ENCODE data around the gene CTNND2. TPM values are rescaled to one million over a fixed set of nuclear protein-coding genes. Genes with fewer than 3 reads are reported as not detected.

CTNND2 gene
- total and polyA plus RNA-seq, 10 of the 15 experiments (the other 5 are each of a cell fraction or from before 2014, with no cell fraction given): 0.02 to 0.16 (median 0.04) TPM; not detected in 7

DNA sequence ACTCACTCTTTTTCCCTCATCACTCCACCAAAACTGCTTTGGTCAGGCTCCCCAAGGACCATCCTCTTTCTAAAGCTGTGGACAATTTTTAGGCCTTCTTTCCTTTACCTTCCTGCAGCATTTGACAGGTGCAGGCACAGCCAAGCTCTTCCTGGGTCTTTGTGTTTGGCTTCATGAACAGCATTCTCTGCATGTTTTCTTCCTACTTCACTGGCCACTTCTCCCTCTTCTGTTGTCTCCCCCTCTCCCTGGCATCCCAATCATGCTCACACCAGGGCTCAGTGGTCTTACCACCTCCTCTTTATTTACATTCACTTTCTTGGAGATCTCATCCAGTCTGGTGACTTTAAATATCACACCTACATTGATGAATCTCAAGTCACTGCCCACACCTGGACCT lies 51.1 kb downstream of the CTNND2 start:
- Histone ChIP-seq H3K27me3 (replicated peaks in 1 of 2; ENCODE audit: control insufficient read depth in 2 of 2, insufficient read depth in 2 of 2, low read length in 1 of 2) (no peaks in the 10 kb centered on the region), H3K9ac (ENCODE audit: control insufficient read depth, insufficient read depth, low read length) (no peak overlapping the region), H3K79me2 (ENCODE audit: control insufficient read depth, insufficient read depth, low read length) (no peaks in the 10 kb centered on the region), H4K20me1 (ENCODE audit: control insufficient read depth, insufficient read depth) (no peaks in the 10 kb centered on the region), H3K4me3 (no peak overlapping the region), H3K4me1 (ENCODE audit: control insufficient read depth, insufficient read depth, low read length) (no peaks in the 10 kb centered on the region), H3K4me2 (ENCODE audit: control insufficient read depth, insufficient read depth) (no peak overlapping the region), H2AFZ (ENCODE audit: control insufficient read depth, low read depth, low read length) (no peak overlapping the region), H3K36me3 (ENCODE audit: control insufficient read depth in 2 of 2, insufficient read depth in 2 of 2, low read length in 1 of 2) (no peaks in the 10 kb centered on the region), H3K9me3 (replicated peaks; ENCODE audit: control insufficient read depth, insufficient read depth, low read length) (no peaks in the 10 kb centered on the region), H3K27ac (ENCODE audit: control insufficient read depth, insufficient read depth) (no peak overlapping the region)
- ATAC-seq (no peak), DNase-seq (ENCODE audit: low read depth, low spot score) (no peak), FAIRE-seq (no peak)
- in situ Hi-C loops (cut with MboI): no loop called here
- TF ChIP-seq, protein P1, sequence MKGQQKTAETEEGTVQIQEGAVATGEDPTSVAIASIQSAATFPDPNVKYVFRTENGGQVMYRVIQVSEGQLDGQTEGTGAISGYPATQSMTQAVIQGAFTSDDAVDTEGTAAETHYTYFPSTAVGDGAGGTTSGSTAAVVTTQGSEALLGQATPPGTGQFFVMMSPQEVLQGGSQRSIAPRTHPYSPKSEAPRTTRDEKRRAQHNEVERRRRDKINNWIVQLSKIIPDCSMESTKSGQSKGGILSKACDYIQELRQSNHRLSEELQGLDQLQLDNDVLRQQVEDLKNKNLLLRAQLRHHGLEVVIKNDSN (IDR thresholded peaks at IDR 0.05; ENCODE audit: borderline replicate concordance, extremely low read length, insufficient read depth, low read depth, low read length): no peak
- ChIA-PET POLR2A (no interaction called here), RAD21 (ENCODE audit: unreplicated experiment) (no interaction called here), CTCF (no interaction called here), SMC1A (ENCODE audit: uncharacterized antibody, unreplicated experiment) (no interaction called here)
- no TSS peak for BruUV-seq (replicated peaks)
- intact Hi-C loops (cut with micrococcal nuclease; ENCODE audit: unreplicated experiment): no loop called here

DNA sequence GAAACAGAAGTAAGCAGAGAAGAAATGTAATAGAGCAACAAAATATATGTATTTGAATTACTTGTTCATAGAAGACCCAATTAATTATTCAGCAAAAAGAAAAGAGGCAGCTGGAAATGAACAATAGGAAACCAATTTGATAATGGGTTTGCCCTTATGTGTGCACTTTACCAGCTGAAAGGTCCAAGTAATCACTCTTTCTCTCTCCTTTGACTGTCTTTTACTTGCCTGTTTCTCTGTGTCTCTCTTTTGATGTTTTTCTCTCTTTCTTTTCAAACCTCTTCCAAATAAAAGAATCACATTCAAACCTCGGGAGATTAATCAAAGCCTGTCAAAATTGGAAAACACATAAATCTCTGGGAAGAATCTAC lies 51.5 kb downstream of the CTNND2 start:
- H3K9ac ChIP-seq (ENCODE audit: control insufficient read depth, insufficient read depth, low read length): no peak overlapping the region
- in situ Hi-C loops (cut with MboI) (no loop called here), intact Hi-C loops (cut with micrococcal nuclease; ENCODE audit: unreplicated experiment) (no loop called here)
- H2AFZ ChIP-seq (ENCODE audit: control insufficient read depth, low read depth, low read length): no peak overlapping the region
- BruUV-seq (replicated peaks): no TSS peak
- no peak for FAIRE-seq
- DNase-seq (ENCODE audit: low read depth, low spot score): no peak
- H3K9me3 ChIP-seq (replicated peaks; ENCODE audit: control insufficient read depth, insufficient read depth, low read length): no peaks in the 10 kb centered on the region
- ChIA-PET RAD21 (ENCODE audit: unreplicated experiment) (no interaction called here), POLR2A (no interaction called here), CTCF (no interaction called here), SMC1A (ENCODE audit: uncharacterized antibody, unreplicated experiment) (no interaction called here)
- H3K36me3 ChIP-seq (ENCODE audit: control insufficient read depth in 2 of 2, insufficient read depth in 2 of 2, low read length in 1 of 2): no peaks in the 10 kb centered on the region
- H3K27ac ChIP-seq (ENCODE audit: control insufficient read depth, insufficient read depth): no peak overlapping the region
- no peaks in the 10 kb centered on the region for H4K20me1 ChIP-seq (ENCODE audit: control insufficient read depth, insufficient read depth)
- 0% methylated on average over 1 of the region's 1 CpG for WGBS (ENCODE audit: insufficient coverage, insufficient replicate concordance, low lambda C conversion rate, missing lambda C conversion rate)
- no peak for ATAC-seq
- H3K27me3 ChIP-seq (replicated peaks in 1 of 2; ENCODE audit: control insufficient read depth in 2 of 2, insufficient read depth in 2 of 2, low read length in 1 of 2): no peaks in the 10 kb centered on the region
- H3K4me1 ChIP-seq (ENCODE audit: control insufficient read depth, insufficient read depth, low read length): no peaks in the 10 kb centered on the region
- no peaks in the 10 kb centered on the region for H3K79me2 ChIP-seq (ENCODE audit: control insufficient read depth, insufficient read depth, low read length)
- no peak overlapping the region for H3K4me3 ChIP-seq
- no peak overlapping the region for H3K4me2 ChIP-seq (ENCODE audit: control insufficient read depth, insufficient read depth)
- TF ChIP-seq, protein P2, sequence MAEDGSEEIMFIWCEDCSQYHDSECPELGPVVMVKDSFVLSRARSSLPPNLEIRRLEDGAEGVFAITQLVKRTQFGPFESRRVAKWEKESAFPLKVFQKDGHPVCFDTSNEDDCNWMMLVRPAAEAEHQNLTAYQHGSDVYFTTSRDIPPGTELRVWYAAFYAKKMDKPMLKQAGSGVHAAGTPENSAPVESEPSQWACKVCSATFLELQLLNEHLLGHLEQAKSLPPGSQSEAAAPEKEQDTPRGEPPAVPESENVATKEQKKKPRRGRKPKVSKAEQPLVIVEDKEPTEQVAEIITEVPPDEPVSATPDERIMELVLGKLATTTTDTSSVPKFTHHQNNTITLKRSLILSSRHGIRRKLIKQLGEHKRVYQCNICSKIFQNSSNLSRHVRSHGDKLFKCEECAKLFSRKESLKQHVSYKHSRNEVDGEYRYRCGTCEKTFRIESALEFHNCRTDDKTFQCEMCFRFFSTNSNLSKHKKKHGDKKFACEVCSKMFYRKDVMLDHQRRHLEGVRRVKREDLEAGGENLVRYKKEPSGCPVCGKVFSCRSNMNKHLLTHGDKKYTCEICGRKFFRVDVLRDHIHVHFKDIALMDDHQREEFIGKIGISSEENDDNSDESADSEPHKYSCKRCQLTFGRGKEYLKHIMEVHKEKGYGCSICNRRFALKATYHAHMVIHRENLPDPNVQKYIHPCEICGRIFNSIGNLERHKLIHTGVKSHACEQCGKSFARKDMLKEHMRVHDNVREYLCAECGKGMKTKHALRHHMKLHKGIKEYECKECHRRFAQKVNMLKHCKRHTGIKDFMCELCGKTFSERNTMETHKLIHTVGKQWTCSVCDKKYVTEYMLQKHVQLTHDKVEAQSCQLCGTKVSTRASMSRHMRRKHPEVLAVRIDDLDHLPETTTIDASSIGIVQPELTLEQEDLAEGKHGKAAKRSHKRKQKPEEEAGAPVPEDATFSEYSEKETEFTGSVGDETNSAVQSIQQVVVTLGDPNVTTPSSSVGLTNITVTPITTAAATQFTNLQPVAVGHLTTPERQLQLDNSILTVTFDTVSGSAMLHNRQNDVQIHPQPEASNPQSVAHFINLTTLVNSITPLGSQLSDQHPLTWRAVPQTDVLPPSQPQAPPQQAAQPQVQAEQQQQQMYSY (CRISPR knock-in tag; IDR thresholded peaks at IDR 0.05): no peak
- TF ChIP-seq CREB1 (IDR thresholded peaks at IDR 0.05; ENCODE audit: low read depth) (no peak), MTA3 (IDR thresholded peaks at IDR 0.05; ENCODE audit: borderline replicate concordance, low read length) (no peak), BCL11A (IDR thresholded peaks at IDR 0.05; ENCODE audit: low read depth, low read length) (no peak), KAT2A (conservative IDR thresholded peaks at IDR 0.05; ENCODE audit: control insufficient read depth, low read depth, low read length) (no peak), ZNF217 (IDR thresholded peaks at IDR 0.05) (no peak)
- TF ChIP-seq, protein P3, sequence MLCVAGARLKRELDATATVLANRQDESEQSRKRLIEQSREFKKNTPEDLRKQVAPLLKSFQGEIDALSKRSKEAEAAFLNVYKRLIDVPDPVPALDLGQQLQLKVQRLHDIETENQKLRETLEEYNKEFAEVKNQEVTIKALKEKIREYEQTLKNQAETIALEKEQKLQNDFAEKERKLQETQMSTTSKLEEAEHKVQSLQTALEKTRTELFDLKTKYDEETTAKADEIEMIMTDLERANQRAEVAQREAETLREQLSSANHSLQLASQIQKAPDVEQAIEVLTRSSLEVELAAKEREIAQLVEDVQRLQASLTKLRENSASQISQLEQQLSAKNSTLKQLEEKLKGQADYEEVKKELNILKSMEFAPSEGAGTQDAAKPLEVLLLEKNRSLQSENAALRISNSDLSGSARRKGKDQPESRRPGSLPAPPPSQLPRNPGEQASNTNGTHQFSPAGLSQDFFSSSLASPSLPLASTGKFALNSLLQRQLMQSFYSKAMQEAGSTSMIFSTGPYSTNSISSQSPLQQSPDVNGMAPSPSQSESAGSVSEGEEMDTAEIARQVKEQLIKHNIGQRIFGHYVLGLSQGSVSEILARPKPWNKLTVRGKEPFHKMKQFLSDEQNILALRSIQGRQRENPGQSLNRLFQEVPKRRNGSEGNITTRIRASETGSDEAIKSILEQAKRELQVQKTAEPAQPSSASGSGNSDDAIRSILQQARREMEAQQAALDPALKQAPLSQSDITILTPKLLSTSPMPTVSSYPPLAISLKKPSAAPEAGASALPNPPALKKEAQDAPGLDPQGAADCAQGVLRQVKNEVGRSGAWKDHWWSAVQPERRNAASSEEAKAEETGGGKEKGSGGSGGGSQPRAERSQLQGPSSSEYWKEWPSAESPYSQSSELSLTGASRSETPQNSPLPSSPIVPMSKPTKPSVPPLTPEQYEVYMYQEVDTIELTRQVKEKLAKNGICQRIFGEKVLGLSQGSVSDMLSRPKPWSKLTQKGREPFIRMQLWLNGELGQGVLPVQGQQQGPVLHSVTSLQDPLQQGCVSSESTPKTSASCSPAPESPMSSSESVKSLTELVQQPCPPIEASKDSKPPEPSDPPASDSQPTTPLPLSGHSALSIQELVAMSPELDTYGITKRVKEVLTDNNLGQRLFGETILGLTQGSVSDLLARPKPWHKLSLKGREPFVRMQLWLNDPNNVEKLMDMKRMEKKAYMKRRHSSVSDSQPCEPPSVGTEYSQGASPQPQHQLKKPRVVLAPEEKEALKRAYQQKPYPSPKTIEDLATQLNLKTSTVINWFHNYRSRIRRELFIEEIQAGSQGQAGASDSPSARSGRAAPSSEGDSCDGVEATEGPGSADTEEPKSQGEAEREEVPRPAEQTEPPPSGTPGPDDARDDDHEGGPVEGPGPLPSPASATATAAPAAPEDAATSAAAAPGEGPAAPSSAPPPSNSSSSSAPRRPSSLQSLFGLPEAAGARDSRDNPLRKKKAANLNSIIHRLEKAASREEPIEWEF (IDR thresholded peaks at IDR 0.05; ENCODE audit: insufficient replicate concordance, low read depth, low read length): no peak

Measured in GM12878 (cell line).